ENCODE data around the gene CRTC3.
A peak's percentile ranks its signal among the peaks of the same experiment; 100 is the strongest.

CRTC3 gene

GRCh38 chr15:90529371-90530249 is at the start of gene CRTC3:
Gene CRTC3, plus strand, starts transcription at chr15:90529923. Its CDS starts 149 bp downstream, at chr15:90530072.
- Mint-ChIP-seq H3K27ac (peak within 1 kb of the TSS; percentile 93), H3K27me3 (no peaks in the 10 kb centered on the region), H3K4me1 (peaks cover 42% of the 10 kb centered on the region), H3K4me3 (peak within 1 kb of the TSS; percentile 94), H3K36me3 (ENCODE audit: low read depth) (peaks cover 3% of the 10 kb centered on the region), H3K9me3 (no peaks in the 10 kb centered on the region)
- peak; percentile 62 for DNase-seq
- peak; percentile 84 for ATAC-seq

GRCh38 chr15:90481023-90481422 is 48.7 kb upstream of the CRTC3 start:
- DNase-seq (peak; percentile 18), ATAC-seq (peak; percentile 87)
- H3K4me3 Mint-ChIP-seq: no peak overlapping the region
- H3K27ac Mint-ChIP-seq: peak overlapping the region; percentile 28
- H3K4me1 Mint-ChIP-seq: peaks cover 36% of the 10 kb centered on the region
- no peaks in the 10 kb centered on the region for H3K9me3 Mint-ChIP-seq
- H3K27me3 Mint-ChIP-seq: no peaks in the 10 kb centered on the region
- peaks cover 66% of the 10 kb centered on the region for H3K36me3 Mint-ChIP-seq (ENCODE audit: low read depth)

GRCh38 chr15:90482124-90483011 is 47.4 kb upstream of the CRTC3 start:
- peak; percentile 37 for DNase-seq
- H3K36me3 Mint-ChIP-seq (ENCODE audit: low read depth): peaks cover 70% of the 10 kb centered on the region
- peaks cover 36% of the 10 kb centered on the region for H3K4me1 Mint-ChIP-seq

GRCh38 chr15:90483012-90483307 is 46.8 kb upstream of the CRTC3 start:
- Mint-ChIP-seq H3K27me3 (no peaks in the 10 kb centered on the region), H3K4me1 (peaks cover 36% of the 10 kb centered on the region), H3K4me3 (no peak overlapping the region), H3K27ac (no peak overlapping the region), H3K36me3 (ENCODE audit: low read depth) (peaks cover 69% of the 10 kb centered on the region), H3K9me3 (no peaks in the 10 kb centered on the region)
- no peak for ATAC-seq
- no peak for DNase-seq

More at GRCh38 chr15:90482124-90483011, 47.4 kb upstream of the CRTC3 start:
- no peaks in the 10 kb centered on the region for H3K27me3 Mint-ChIP-seq
- H3K4me3 Mint-ChIP-seq: no peak overlapping the region
- no peaks in the 10 kb centered on the region for H3K9me3 Mint-ChIP-seq
- no peak overlapping the region for H3K27ac Mint-ChIP-seq
- no peak for ATAC-seq

GRCh38 chr15:90483637-90484036 is 46.1 kb upstream of the CRTC3 start:
- H3K27ac Mint-ChIP-seq: no peak overlapping the region
- no peaks in the 10 kb centered on the region for H3K9me3 Mint-ChIP-seq
- H3K4me3 Mint-ChIP-seq: no peak overlapping the region
- H3K4me1 Mint-ChIP-seq: peaks cover 31% of the 10 kb centered on the region
- DNase-seq (no peak), ATAC-seq (no peak)
- peaks cover 70% of the 10 kb centered on the region for H3K36me3 Mint-ChIP-seq (ENCODE audit: low read depth)
- H3K27me3 Mint-ChIP-seq: no peaks in the 10 kb centered on the region

GRCh38 chr15:90487186-90487585 is 42.5 kb upstream of the CRTC3 start:
- H3K36me3 Mint-ChIP-seq (ENCODE audit: low read depth): peaks cover 65% of the 10 kb centered on the region
- H3K9me3 Mint-ChIP-seq: no peaks in the 10 kb centered on the region
- DNase-seq: no peak
- no peak overlapping the region for H3K27ac Mint-ChIP-seq
- peaks cover under 1% of the 10 kb centered on the region for H3K4me1 Mint-ChIP-seq
- ATAC-seq: no peak
- H3K4me3 Mint-ChIP-seq: no peak overlapping the region
- no peaks in the 10 kb centered on the region for H3K27me3 Mint-ChIP-seq

GRCh38 chr15:90489514-90489913 is 40.2 kb upstream of the CRTC3 start:
- H3K4me1 Mint-ChIP-seq: peaks cover 4% of the 10 kb centered on the region
- DNase-seq: no peak
- peaks cover 61% of the 10 kb centered on the region for H3K36me3 Mint-ChIP-seq (ENCODE audit: low read depth)
- no peaks in the 10 kb centered on the region for H3K9me3 Mint-ChIP-seq
- H3K27me3 Mint-ChIP-seq: no peaks in the 10 kb centered on the region
- no peak overlapping the region for H3K27ac Mint-ChIP-seq
- no peak for ATAC-seq
- H3K4me3 Mint-ChIP-seq: no peak overlapping the region

GRCh38 chr15:90489944-90490343 is 39.8 kb upstream of the CRTC3 start:
- DNase-seq: no peak
- ATAC-seq: no peak
- H3K27me3 Mint-ChIP-seq: no peaks in the 10 kb centered on the region
- H3K27ac Mint-ChIP-seq: no peak overlapping the region
- H3K4me3 Mint-ChIP-seq: no peak overlapping the region
- H3K36me3 Mint-ChIP-seq (ENCODE audit: low read depth): peaks cover 60% of the 10 kb centered on the region
- peaks cover 4% of the 10 kb centered on the region for H3K4me1 Mint-ChIP-seq
- H3K9me3 Mint-ChIP-seq: no peaks in the 10 kb centered on the region

- Mint-ChIP-seq H3K27ac (no peak overlapping the region), H3K36me3 (ENCODE audit: low read depth) (peaks cover 50% of the 10 kb centered on the region), H3K9me3 (no peaks in the 10 kb centered on the region)
Observed at GRCh38 chr15:90493647-90494046, 36.1 kb upstream of the CRTC3 start.

GRCh38 chr15:90495067-90495466 is 34.7 kb upstream of the CRTC3 start:
- no peaks in the 10 kb centered on the region for H3K9me3 Mint-ChIP-seq
- H3K36me3 Mint-ChIP-seq (ENCODE audit: low read depth): peaks cover 58% of the 10 kb centered on the region
- ATAC-seq (no peak), DNase-seq (no peak)
- H3K4me3 Mint-ChIP-seq: no peak overlapping the region
- peaks cover 4% of the 10 kb centered on the region for H3K4me1 Mint-ChIP-seq
- H3K27ac Mint-ChIP-seq: no peak overlapping the region
- H3K27me3 Mint-ChIP-seq: no peaks in the 10 kb centered on the region

More at GRCh38 chr15:90493647-90494046, 36.1 kb upstream of the CRTC3 start:
- no peak for ATAC-seq
- H3K4me3 Mint-ChIP-seq: no peak overlapping the region
- peaks cover 4% of the 10 kb centered on the region for H3K4me1 Mint-ChIP-seq
- no peaks in the 10 kb centered on the region for H3K27me3 Mint-ChIP-seq
- DNase-seq: no peak

GRCh38 chr15:90496791-90497190 is 32.9 kb upstream of the CRTC3 start:
- Mint-ChIP-seq H3K4me3 (no peak overlapping the region), H3K4me1 (peaks cover 4% of the 10 kb centered on the region), H3K27ac (no peak overlapping the region), H3K27me3 (no peaks in the 10 kb centered on the region), H3K9me3 (no peaks in the 10 kb centered on the region), H3K36me3 (ENCODE audit: low read depth) (peaks cover 57% of the 10 kb centered on the region)
- DNase-seq (no peak), ATAC-seq (no peak)

GRCh38 chr15:90497376-90497775 is 32.3 kb upstream of the CRTC3 start:
- Mint-ChIP-seq H3K4me1 (peaks cover 7% of the 10 kb centered on the region), H3K4me3 (no peak overlapping the region), H3K27me3 (no peaks in the 10 kb centered on the region), H3K9me3 (no peaks in the 10 kb centered on the region), H3K36me3 (ENCODE audit: low read depth) (peaks cover 57% of the 10 kb centered on the region), H3K27ac (no peak overlapping the region)
- ATAC-seq: no peak
- no peak for DNase-seq

GRCh38 chr15:90497912-90498311 is 31.8 kb upstream of the CRTC3 start:
- DNase-seq (no peak), ATAC-seq (no peak)
- peaks cover 7% of the 10 kb centered on the region for H3K4me1 Mint-ChIP-seq
- H3K9me3 Mint-ChIP-seq: no peaks in the 10 kb centered on the region
- no peak overlapping the region for H3K4me3 Mint-ChIP-seq
- no peaks in the 10 kb centered on the region for H3K27me3 Mint-ChIP-seq
- no peak overlapping the region for H3K27ac Mint-ChIP-seq
- peaks cover 53% of the 10 kb centered on the region for H3K36me3 Mint-ChIP-seq (ENCODE audit: low read depth)

GRCh38 chr15:90500171-90500570 is 29.6 kb upstream of the CRTC3 start:
- Mint-ChIP-seq H3K4me1 (peaks cover 3% of the 10 kb centered on the region), H3K9me3 (no peaks in the 10 kb centered on the region), H3K27ac (peak overlapping the region; percentile 10), H3K27me3 (no peaks in the 10 kb centered on the region), H3K4me3 (no peak overlapping the region), H3K36me3 (ENCODE audit: low read depth) (peaks cover 40% of the 10 kb centered on the region)
- DNase-seq (no peak), ATAC-seq (no peak)

GRCh38 chr15:90501898-90502297 is 27.8 kb upstream of the CRTC3 start:
- no peaks in the 10 kb centered on the region for H3K9me3 Mint-ChIP-seq
- no peak overlapping the region for H3K4me3 Mint-ChIP-seq
- H3K27ac Mint-ChIP-seq: no peak overlapping the region
- DNase-seq (no peak), ATAC-seq (no peak)
- H3K4me1 Mint-ChIP-seq: peaks cover 3% of the 10 kb centered on the region
- H3K36me3 Mint-ChIP-seq (ENCODE audit: low read depth): peaks cover 31% of the 10 kb centered on the region
- no peaks in the 10 kb centered on the region for H3K27me3 Mint-ChIP-seq

All from activated naive CD8-positive, alpha-beta T cell treated with anti-CD3 and anti-CD28 coated beads, Interleukin-2, amount 50 U/mL, for 24 hours (primary cell).